Measurements from ENCODE around the gene IFNL4.
"Not testable (repeated sequence)": the region's sequence is repeated elsewhere in the genome, so short reads cannot be mapped to it uniquely, and the experiment has no call there.

IFNL4 gene

DNA sequence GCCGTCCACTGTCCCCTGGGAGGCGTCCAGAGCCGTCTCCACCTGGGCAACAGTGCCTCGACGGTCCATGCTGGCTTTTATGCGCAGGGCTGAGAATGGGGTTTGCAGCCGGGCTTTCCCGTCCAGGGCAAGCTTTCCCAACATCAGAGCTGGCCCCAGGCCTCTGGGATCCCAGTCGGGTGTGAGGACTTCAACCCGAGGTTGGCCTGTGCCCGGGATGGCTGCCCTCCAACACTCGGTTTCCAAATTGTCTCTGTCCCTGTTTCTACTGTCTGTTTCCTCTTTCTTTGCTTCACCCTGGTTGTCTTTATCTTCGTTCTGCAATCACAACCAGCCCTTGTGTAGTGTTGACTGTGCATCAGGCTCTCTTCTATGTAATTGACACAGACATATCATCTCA is at the start of gene IFNL4:
IFNL4 (minus strand) TSS at position 51 of the 400 bp plus-strand sequence.
- no peaks in the 10 kb centered on the region for H3K36me3 ChIP-seq (ENCODE audit: insufficient read depth, low read length)

DNA sequence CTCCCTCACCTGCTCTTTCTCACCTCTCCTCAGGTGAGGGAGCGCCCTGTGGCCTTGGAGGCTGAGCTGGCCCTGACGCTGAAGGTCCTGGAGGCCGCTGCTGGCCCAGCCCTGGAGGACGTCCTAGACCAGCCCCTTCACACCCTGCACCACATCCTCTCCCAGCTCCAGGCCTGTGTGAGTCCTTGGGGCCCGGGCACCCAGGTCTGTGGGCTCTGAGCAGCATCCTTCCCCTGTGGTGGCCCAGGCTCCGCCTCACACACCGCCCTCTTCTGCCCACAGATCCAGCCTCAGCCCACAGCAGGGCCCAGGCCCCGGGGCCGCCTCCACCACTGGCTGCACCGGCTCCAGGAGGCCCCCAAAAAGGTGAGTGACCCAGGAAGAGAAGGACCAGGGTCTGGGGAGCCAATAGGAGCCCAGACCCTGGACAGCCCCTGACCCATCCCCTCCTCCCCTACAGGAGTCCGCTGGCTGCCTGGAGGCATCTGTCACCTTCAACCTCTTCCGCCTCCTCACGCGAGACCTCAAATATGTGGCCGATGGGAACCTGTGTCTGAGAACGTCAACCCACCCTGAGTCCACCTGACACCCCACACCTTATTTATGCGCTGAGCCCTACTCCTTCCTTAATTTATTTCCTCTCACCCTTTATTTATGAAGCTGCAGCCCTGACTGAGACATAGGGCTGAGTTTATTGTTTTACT is 49.4 kb upstream of the IFNL4 start:
- H2AFZ ChIP-seq (ENCODE audit: low read depth, low read length) = no peak overlapping the region

More for the DNA sequence above, at the start of gene IFNL4:
- Histone ChIP-seq H3K9me3 (ENCODE audit: low read length) (peaks cover 1% of the 10 kb centered on the region), H2AFZ (ENCODE audit: low read depth, low read length) (peak within 1 kb of the TSS; percentile 57), H3K27me3 (ENCODE audit: insufficient read depth, low read length) (peaks cover 60% of the 10 kb centered on the region), H3K4me3 (ENCODE audit: low read length) (no peak within 1 kb of the TSS), H3K4me1 (ENCODE audit: insufficient read depth, low read length) (no peaks in the 10 kb centered on the region)

DNA sequence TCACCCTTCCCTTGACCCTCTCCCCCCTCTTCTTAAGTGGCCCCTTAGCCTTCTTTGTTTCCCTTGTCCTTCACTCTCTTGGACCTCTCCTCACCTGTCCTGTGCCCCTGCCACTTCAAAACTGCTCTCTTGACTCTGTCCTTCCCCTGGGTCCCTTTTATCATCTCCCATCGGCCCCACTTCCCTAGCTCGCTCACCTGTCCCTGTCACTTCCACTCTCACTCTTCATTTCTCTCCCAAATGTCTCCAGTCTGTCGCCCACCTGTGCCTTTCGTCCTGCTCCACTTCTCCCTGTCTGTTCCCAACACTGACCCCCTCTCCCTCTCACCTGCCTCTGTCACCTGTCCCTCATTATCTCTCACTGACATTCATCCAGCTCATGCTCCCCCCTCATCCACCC is 48.2 kb upstream of the IFNL4 start:
- Histone ChIP-seq H3K4me1 (ENCODE audit: insufficient read depth, low read length) (no peaks in the 10 kb centered on the region), H2AFZ (ENCODE audit: low read depth, low read length) (no peak overlapping the region), H3K36me3 (ENCODE audit: insufficient read depth, low read length) (no peaks in the 10 kb centered on the region), H3K27me3 (ENCODE audit: insufficient read depth, low read length) (peaks cover 18% of the 10 kb centered on the region), H3K4me3 (ENCODE audit: low read length) (no peak overlapping the region), H3K9me3 (ENCODE audit: low read length) (no peaks in the 10 kb centered on the region)

More for the DNA sequence above, 49.4 kb upstream of the IFNL4 start:
- peaks cover 20% of the 10 kb centered on the region for H3K27me3 ChIP-seq (ENCODE audit: insufficient read depth, low read length)
- H3K9me3 ChIP-seq (ENCODE audit: low read length) = no peaks in the 10 kb centered on the region
- H3K4me3 ChIP-seq (ENCODE audit: low read length) = no peak overlapping the region
- no peaks in the 10 kb centered on the region for H3K36me3 ChIP-seq (ENCODE audit: insufficient read depth, low read length)
- no peaks in the 10 kb centered on the region for H3K4me1 ChIP-seq (ENCODE audit: insufficient read depth, low read length)

DNA sequence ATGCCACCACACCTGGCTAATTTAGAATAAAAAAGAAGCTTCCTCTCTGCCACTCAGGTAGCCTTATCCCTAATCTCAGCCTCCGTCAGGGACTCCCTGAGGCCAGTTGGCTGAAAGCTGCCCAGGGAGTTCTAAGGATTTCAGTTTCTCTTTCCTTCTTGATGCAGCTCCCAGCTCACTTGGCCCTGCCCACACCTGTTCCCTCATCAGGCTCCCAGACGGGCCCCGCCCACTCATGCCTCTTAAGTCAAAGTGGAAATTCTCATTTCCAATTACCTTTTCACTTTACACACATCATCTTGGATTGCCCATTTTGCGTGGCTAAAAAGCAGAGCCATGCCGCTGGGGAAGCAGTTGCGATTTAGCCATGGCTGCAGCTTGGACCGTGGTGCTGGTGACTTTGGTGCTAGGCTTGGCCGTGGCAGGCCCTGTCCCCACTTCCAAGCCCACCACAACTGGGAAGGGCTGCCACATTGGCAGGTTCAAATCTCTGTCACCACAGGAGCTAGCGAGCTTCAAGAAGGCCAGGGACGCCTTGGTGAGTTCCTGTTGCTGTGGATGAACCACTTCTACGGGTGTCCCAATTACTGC is 47.5 kb upstream of the IFNL4 start, which contains the start of gene IFNL1:
IFNL1 (plus strand) TSS at position 353 of the 591 bp plus-strand sequence; CDS start at position 368, 15 bp downstream.
- no peak within 1 kb of the TSS for H3K4me3 ChIP-seq (ENCODE audit: low read length)
- no peaks in the 10 kb centered on the region for H3K4me1 ChIP-seq (ENCODE audit: insufficient read depth, low read length)
- H2AFZ ChIP-seq (ENCODE audit: low read depth, low read length) = no peak within 1 kb of the TSS
- H3K36me3 ChIP-seq (ENCODE audit: insufficient read depth, low read length) = no peaks in the 10 kb centered on the region
- H3K9me3 ChIP-seq (ENCODE audit: low read length) = no peaks in the 10 kb centered on the region
- peaks cover 18% of the 10 kb centered on the region for H3K27me3 ChIP-seq (ENCODE audit: insufficient read depth, low read length)

DNA sequence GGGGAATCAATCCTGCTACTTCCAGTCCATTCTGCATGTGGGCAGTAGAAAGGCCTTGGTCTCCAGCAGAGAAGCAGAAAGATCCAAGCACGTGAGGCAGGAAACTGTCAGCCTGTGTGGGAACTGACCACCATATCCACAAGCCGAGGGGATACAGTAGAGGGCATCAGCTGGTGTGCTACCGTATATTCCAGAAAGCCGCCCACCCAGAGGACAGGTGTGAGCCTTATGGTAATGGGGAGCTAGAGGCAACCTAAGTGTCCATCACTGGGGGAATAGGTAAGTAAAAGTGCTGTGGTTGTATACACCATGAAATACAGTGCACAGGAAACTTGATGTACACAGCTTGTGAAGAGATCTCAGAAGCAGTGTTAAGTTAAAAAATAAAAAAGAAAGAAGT is 44.7 kb upstream of the IFNL4 start:
- no peak overlapping the region for H3K4me3 ChIP-seq (ENCODE audit: low read length)
- no peaks in the 10 kb centered on the region for H3K4me1 ChIP-seq (ENCODE audit: insufficient read depth, low read length)
- H3K9me3 ChIP-seq (ENCODE audit: low read length) = no peaks in the 10 kb centered on the region
- H3K36me3 ChIP-seq (ENCODE audit: insufficient read depth, low read length) = no peaks in the 10 kb centered on the region
- H2AFZ ChIP-seq (ENCODE audit: low read depth, low read length) = no peak overlapping the region
- peaks cover 18% of the 10 kb centered on the region for H3K27me3 ChIP-seq (ENCODE audit: insufficient read depth, low read length)

DNA sequence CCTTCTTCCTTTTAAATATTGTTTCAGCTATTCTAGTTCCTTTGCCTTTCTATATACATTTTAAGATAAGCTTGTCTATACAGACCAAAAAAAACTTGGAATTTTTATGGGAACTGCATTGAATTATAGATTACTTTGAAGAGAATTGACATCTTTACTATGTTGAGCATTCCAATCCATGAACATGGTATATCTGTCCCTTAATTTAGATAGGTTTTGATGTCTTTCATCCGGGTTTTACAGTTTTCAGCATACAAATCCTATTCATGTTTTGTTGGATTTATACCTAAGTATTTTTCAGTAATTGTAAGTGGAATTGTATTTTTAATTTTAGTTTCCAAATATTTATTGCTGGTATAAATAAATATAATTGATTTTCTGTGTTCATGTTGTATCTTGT is 35.4 kb upstream of the IFNL4 start:
- Histone ChIP-seq H3K27me3 (ENCODE audit: insufficient read depth, low read length) (peaks cover 5% of the 10 kb centered on the region), H3K36me3 (ENCODE audit: insufficient read depth, low read length) (no peaks in the 10 kb centered on the region), H2AFZ (ENCODE audit: low read depth, low read length) (no peak overlapping the region), H3K9me3 (ENCODE audit: low read length) (peaks cover 6% of the 10 kb centered on the region), H3K4me1 (ENCODE audit: insufficient read depth, low read length) (no peaks in the 10 kb centered on the region), H3K4me3 (ENCODE audit: low read length) (no peak overlapping the region)

DNA sequence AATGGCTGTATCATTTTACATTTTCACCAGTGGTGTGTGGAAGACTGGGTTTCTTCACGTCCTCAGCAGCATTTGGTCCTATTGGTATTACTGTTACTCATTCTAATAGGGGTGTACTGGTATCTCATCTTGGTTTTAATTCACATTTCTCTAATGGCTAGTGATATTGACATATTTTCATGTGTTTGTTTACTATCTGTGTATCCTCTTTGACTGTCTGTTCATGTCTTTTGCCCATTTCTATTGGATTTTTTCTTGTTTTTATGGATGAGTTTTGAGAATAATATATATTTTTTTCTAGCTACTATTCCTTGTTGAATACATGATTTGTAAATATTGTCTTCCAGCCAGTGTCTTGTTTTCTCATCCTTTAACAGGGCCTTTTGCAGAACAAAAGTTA is 33.4 kb upstream of the IFNL4 start:
- Histone ChIP-seq H3K4me3 (ENCODE audit: low read length) (no peak overlapping the region), H3K4me1 (ENCODE audit: insufficient read depth, low read length) (no peaks in the 10 kb centered on the region), H3K36me3 (ENCODE audit: insufficient read depth, low read length) (no peaks in the 10 kb centered on the region), H2AFZ (ENCODE audit: low read depth, low read length) (no peak overlapping the region), H3K9me3 (ENCODE audit: low read length) (peaks cover 6% of the 10 kb centered on the region), H3K27me3 (ENCODE audit: insufficient read depth, low read length) (peaks cover 5% of the 10 kb centered on the region)

DNA sequence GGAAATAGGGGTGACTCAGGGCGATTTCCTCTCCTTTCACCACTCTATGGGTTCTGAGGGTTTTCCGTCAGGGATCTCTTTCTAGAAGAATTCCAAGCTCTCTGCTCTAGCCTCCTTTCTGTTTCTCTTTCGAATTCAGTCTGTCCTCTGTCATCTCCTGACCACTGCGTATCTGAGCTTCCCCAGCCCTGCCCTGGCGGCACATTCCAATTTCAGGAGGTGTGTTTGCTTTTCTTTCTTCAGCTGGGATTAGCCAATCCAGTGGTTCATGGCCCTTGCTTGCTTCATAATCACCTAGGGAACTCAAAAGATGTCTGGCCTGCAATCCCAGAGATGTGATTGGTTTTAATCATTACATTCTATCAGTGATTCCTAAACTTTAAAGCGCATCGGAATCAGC is 28.9 kb upstream of the IFNL4 start:
- H3K9me3 ChIP-seq (ENCODE audit: low read length) = peaks cover 6% of the 10 kb centered on the region
- no peak overlapping the region for H2AFZ ChIP-seq (ENCODE audit: low read depth, low read length)
- H3K4me1 ChIP-seq (ENCODE audit: insufficient read depth, low read length) = no peaks in the 10 kb centered on the region
- no peak overlapping the region for H3K4me3 ChIP-seq (ENCODE audit: low read length)
- peaks cover 17% of the 10 kb centered on the region for H3K27me3 ChIP-seq (ENCODE audit: insufficient read depth, low read length)
- H3K36me3 ChIP-seq (ENCODE audit: insufficient read depth, low read length) = no peaks in the 10 kb centered on the region

DNA sequence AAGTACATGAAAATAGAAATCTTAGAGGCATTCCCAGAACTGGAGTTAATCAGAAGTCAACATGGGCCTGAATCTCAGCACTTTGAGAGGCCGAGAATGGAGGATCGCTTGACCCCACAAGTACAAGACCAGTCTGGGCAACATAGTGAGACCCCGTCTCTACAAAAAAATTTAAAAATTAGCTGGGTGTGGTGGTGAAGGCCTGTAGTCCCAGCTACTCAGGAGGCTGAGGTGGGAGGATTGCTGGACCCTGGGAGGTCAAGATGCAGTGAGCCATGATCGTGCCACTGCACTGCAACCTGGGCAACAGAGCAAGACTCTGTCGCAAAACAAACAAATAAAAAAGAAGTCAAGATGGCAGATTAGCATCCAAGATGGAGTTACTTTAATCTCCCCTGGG is 28.1 kb upstream of the IFNL4 start:
- Histone ChIP-seq H3K36me3 (ENCODE audit: insufficient read depth, low read length) (no peaks in the 10 kb centered on the region), H3K9me3 (ENCODE audit: low read length) (peaks cover 6% of the 10 kb centered on the region), H3K4me1 (ENCODE audit: insufficient read depth, low read length) (no peaks in the 10 kb centered on the region), H3K4me3 (ENCODE audit: low read length) (no peak overlapping the region), H3K27me3 (ENCODE audit: insufficient read depth, low read length) (peaks cover 17% of the 10 kb centered on the region), H2AFZ (ENCODE audit: low read depth, low read length) (no peak overlapping the region)

DNA sequence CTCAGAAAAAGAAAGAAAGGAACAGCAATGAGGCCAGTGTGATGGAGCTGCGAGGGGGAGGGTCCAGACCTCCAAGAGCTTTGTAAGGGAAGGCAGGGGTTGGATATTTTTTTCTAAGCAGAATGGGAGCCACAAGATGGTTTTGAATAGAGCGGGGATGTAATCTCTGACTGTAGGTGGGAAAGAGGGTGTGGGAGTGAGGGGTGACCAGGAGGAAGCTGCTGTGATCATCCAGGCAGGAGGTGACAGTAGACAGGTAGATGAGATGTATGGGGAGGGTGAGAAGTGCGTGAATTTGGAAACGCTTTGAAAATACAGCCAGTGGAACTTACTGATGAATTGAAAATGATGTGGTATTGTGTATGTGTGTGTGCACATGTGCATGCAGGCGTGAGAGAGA is 26.9 kb upstream of the IFNL4 start:
- Histone ChIP-seq H3K9me3 (ENCODE audit: low read length) (peaks cover 3% of the 10 kb centered on the region), H3K4me3 (ENCODE audit: low read length) (no peak overlapping the region), H3K27me3 (ENCODE audit: insufficient read depth, low read length) (peaks cover 18% of the 10 kb centered on the region), H3K36me3 (ENCODE audit: insufficient read depth, low read length) (no peaks in the 10 kb centered on the region), H3K4me1 (ENCODE audit: insufficient read depth, low read length) (no peaks in the 10 kb centered on the region), H2AFZ (ENCODE audit: low read depth, low read length) (no peak overlapping the region)

DNA sequence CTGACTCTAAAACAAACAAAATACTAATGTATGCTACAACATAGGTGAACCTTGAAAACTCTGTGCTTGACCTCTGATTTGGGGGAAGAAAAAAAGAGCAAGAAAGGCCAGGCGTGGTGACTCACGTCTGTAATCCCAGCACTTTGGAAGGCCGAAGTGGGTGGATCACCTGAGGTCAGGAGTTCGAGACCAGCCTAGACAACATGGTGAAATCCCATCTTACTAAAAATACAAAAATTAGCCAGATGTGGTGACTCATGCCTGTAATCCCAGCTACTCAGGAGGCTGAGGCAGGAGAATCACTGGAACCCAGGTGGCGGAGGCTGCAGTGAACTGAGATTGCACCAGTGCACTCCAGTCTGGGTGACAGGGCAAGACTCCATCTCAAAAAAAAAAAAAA is 25.2 kb upstream of the IFNL4 start:
- H3K9me3 ChIP-seq (ENCODE audit: low read length); H3K36me3 ChIP-seq (ENCODE audit: insufficient read depth, low read length); H3K4me3 ChIP-seq (ENCODE audit: low read length); H2AFZ ChIP-seq (ENCODE audit: low read depth, low read length); H3K4me1 ChIP-seq (ENCODE audit: insufficient read depth, low read length): not testable (repeated sequence)
- H3K27me3 ChIP-seq (ENCODE audit: insufficient read depth, low read length) = peaks cover 17% of the 10 kb centered on the region

DNA sequence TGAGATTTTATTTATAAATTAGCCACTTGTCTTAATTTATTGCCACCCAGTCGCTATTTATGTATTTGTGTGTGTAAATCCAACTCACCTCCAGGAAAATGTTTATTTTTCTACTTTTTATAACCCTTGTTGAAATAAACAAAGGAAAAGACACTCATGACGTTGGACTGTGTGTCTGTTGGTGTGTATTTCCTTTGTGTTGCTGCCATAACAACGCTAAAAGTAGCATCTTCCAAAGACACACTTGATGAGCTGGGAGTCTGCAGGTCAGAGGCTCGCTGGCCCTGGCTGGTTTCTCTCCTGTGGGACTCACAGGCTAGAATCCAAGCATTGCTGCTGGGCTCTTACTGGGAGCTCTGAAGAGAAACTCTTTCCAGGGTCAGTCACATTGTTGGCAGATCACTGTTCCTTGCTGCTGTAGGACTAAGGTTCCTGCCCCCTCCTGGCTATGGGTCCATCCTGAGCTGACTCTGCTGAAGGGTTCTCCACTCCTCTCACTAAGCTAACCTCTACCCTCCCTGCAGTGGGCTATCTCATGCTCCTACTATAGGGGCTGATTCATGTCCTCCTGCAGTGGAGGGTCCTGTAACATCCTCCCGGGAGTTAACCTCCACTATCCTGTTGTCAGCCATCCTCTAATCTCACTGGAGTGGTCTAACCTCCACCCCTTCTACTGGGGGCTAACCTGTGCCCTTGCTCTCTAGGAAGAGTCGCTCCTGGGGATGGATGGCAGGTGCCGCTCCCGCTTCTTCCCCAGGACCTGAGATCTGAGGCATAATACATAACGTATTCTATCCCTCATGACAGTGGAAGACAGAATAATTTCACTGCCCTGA is 21.6 kb upstream of the IFNL4 start:
- H3K9me3 ChIP-seq (ENCODE audit: low read length) = no peaks in the 10 kb centered on the region
- peaks cover 18% of the 10 kb centered on the region for H3K27me3 ChIP-seq (ENCODE audit: insufficient read depth, low read length)
- no peak overlapping the region for H2AFZ ChIP-seq (ENCODE audit: low read depth, low read length)
- no peak overlapping the region for H3K4me3 ChIP-seq (ENCODE audit: low read length)
- no peaks in the 10 kb centered on the region for H3K36me3 ChIP-seq (ENCODE audit: insufficient read depth, low read length)
- H3K4me1 ChIP-seq (ENCODE audit: insufficient read depth, low read length) = no peaks in the 10 kb centered on the region

DNA sequence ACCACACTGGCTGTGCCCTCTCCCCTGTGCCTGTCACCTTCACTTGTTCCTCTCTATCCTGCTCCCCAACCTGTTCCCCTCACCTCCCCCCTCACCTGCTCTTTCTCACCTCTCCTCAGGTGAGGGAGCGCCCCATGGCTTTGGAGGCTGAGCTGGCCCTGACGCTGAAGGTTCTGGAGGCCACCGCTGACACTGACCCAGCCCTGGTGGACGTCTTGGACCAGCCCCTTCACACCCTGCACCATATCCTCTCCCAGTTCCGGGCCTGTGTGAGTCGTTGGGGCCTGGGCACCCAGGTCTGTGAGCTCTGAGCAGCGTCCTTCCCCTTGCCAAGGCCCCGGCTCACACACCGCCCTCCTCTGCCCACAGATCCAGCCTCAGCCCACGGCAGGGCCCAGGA is 20.7 kb upstream of the IFNL4 start:
- H3K9me3 ChIP-seq (ENCODE audit: low read length); H3K36me3 ChIP-seq (ENCODE audit: insufficient read depth, low read length); H3K4me3 ChIP-seq (ENCODE audit: low read length); H2AFZ ChIP-seq (ENCODE audit: low read depth, low read length); H3K4me1 ChIP-seq (ENCODE audit: insufficient read depth, low read length): not testable (repeated sequence)
- H3K27me3 ChIP-seq (ENCODE audit: insufficient read depth, low read length) = peaks cover 27% of the 10 kb centered on the region
